Measurements from ENCODE around the gene THSD4.

THSD4 gene

GRCh38 chr15:71225851-71226250 is 110.6 kb downstream of the THSD4 start:
- no peak for DNase-seq (ENCODE audit: low read depth in 2 of 2)

DNA sequence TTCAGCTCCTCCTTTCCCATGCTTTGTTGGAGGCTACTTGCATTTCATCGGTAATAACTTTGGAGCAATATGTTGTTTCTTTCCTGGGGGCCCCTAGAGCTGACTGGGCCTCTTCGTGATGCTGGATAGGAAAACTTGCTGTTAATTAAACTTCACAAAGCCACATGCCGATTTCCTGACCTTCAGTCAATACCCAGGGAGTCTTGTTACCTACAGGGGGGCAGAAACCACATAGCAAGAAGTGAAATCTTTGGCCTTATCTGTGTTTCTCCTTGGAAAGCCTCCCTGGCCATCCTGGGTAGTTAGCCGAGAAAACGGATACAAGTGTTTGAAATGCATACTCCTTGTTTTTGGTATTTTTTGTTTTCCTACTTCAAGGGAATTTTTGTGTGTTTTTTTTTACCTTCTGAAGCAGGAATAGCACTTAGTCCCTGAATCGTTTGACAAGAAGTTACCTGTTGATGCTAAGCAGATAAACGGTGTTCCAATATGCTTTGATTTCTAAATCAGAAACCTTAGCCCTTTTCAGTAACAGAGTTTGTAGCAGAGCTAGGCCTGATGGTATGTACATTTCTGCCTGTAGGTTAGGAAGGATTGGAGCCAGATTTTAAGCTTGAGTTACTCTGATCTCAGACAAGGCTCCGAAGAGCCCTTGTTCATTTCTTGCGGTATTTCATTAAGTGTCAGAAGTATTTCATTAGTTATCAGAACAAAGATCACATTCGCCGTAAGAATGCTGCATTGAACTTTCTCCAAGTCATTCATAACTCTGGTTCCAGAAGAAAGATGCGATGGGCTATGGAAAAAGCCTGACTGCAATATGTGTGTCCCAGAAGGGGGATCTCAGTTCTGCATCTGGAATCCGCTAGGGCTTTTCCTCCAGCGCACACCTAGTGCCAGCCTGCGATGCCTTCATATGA is 111.5 kb downstream of the THSD4 start:
- DNase-seq (ENCODE audit: low read depth in 2 of 2): no peak

GRCh38 chr15:71228403-71228802 is 113.1 kb downstream of the THSD4 start:
- no peak for DNase-seq (ENCODE audit: low read depth in 2 of 2)

GRCh38 chr15:71230303-71230702 is 115.0 kb downstream of the THSD4 start:
- DNase-seq (ENCODE audit: low read depth in 2 of 2): no peak

DNA sequence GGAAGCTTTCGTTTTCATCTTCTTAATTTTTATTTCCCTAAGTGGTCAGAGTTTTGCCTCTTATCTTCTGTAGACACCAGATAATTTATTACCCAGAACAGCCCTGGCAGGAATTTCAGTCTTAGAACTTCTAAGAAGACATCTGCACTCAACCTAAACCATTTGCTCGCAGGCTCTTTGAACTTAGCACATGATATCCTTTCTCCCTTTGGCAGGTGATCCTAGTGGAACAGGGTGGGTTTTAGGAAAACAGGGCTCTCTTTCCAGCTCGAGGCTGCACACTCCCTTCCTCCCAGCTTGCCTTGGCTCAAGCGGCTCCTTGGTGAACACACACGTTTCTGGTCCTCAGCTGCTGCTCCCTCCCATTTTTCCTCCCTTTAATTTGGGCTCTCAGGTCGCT is 116.5 kb downstream of the THSD4 start:
- DNase-seq (ENCODE audit: low read depth in 2 of 2): no peak

GRCh38 chr15:71232411-71232810 is 117.1 kb downstream of the THSD4 start:
- no peak for DNase-seq (ENCODE audit: low read depth in 2 of 2)

GRCh38 chr15:71237456-71238188 is 122.4 kb downstream of the THSD4 start:
- DNase-seq (ENCODE audit: low read depth in 2 of 2): no peak

DNA sequence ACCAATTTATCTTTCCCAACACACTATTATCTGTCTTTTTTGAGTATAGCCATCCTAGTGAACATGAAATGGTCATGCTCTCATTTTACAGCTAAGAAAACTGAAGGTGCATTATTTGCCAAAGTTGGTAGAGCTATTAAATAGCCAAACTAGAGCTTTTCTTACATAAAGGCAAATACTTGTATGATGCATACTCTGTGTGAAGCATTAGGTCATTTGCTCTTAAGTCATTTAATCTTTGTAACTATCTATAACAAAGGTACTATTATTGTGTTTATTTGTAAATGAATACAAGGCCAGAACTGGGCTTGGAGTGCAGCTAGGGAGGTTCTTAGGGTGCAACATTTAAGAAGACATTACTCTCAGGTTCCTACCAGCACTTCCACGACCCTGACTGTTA is 123.7 kb downstream of the THSD4 start:
- DNase-seq (ENCODE audit: low read depth in 2 of 2): no peak

- no peak for DNase-seq (ENCODE audit: low read depth in 2 of 2)
Observed at GRCh38 chr15:71239592-71240364, 124.5 kb downstream of the THSD4 start.

DNA sequence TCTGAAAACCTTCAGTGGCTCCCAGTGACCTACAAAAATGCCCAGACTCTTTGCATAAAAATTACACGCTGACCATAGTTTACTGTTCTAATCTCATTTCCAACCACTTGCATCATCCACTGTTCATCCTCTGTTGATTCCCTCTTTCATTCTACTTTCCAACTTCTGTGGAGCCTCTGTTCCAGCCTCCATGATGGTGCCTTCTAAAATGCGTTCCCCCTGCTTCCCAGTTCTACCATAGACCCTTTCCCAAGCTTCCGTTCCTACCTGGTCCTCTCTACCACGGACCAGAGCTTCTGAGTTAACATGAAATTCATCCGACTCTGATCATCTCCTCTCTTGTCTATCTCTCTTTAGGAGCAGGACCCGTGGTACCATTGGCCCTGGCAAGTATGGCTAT is 127.0 kb downstream of the THSD4 start:
- no peak for DNase-seq (ENCODE audit: low read depth in 2 of 2)

- no peak for DNase-seq (ENCODE audit: low read depth in 2 of 2)
Observed at GRCh38 chr15:71244250-71244649, 129.0 kb downstream of the THSD4 start.

- no peak for DNase-seq (ENCODE audit: low read depth in 2 of 2)
Observed at GRCh38 chr15:71245588-71245987, 130.3 kb downstream of the THSD4 start.

- no peak for DNase-seq (ENCODE audit: low read depth in 2 of 2)
Observed at GRCh38 chr15:71248386-71248785, 133.1 kb downstream of the THSD4 start.

DNA sequence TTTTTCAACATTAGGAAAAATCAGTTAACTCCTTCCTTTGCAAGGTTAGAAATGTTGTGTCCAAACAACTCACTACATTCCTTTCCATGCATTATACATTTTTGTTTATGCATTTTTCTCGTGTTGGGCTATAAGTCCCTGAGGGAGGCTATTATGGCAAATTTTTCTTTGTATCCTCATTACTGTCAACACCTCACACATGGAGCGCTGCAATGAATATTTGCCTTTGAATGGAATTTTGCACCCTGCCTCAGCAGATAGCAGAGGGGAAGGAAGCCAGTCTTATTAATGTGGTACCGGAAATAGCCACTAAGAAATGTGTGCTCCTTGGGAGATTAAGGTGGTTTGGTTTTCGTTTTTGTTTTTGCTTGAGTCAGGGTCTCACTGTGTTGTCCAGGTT is 134.7 kb downstream of the THSD4 start:
- no peak for DNase-seq (ENCODE audit: low read depth in 2 of 2)

DNA sequence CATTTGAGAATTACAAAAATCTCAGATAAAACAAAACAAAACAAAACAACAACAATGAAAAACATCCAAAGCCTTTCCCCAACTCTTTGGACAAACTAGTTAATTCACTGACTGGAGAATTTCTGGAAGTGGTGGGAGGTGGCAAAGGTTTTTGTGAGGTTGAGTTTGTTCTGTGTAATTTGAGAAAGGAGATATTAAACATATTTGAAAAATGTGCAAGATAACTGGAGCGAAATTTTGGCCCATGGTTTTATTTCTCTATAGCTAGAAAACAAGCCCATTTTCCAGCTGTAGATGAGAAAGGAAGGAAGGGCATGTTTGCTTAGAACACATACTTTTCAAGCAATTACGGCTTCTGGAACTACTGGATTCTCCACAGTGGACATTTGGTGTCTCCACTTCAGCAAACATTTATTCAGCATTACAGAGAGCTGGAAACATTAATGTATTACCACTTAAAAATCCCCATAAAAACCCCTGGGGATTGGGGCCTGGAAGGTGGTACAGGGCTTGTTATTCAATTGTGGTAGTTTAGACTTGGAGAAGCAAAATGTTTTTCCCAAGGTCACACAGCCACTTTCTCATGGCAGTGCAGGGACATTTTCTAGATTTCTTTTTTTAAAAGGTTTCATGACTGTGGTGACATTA is 135.8 kb downstream of the THSD4 start:
- DNase-seq (ENCODE audit: low read depth in 2 of 2): no peak

DNA sequence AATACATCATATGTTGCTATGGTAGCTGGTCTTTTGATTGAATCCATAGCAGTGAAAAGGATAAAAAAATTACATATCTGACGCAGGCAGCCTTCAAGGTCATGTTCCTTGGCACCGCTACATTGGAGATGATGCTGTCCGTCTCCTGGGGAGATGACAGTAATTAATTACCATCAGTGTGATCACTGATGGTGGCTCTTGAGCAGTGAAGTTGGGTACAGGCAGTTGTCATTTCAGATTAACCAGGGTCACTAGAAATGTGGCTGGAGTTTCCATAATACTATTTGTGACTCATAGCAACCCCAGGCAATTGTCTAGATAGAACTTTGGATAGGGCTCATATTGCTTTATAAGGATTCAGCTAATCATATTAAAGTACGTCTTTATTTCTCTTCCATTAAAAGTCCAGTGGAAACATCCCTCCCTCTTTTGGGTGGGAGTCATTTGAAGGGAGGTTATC is 136.3 kb downstream of the THSD4 start:
- DNase-seq (ENCODE audit: low read depth in 2 of 2): no peak

DNA sequence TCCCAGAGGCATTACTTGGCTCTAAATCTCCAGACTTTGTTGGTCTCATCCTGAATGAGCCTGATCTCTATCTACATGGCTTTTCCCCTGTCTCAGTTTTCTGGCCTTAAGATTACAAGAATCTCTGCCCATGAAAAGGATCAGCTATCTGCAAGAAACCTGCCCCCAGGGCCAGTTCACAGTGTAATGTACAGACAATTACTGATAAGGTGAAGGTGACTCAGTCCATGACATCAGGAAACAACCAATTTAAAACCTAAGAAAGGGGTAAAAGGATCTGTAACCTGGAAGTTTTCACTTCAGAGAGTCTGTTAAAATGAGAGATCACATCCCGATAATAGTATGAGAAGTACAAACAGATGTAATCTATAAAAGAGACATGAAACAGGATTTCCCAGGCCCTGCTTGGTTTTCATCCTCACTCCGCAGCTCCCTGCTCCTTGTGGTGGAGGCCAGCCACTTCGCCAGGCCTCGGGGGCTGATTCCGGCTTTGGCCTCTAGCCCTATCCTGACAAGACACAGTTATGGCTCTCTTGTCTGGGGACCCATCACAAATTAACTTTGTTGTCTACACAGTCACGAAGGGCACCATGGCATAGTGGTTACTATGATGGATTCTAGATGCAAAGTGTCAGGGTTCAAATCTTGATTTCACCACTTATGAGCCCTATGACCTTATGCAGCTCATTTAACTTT is 136.9 kb downstream of the THSD4 start:
- no peak for DNase-seq (ENCODE audit: low read depth in 2 of 2)

- no peak for DNase-seq (ENCODE audit: low read depth in 2 of 2)
Observed at GRCh38 chr15:71252740-71253047, 137.4 kb downstream of the THSD4 start.

- no peak for DNase-seq (ENCODE audit: low read depth in 2 of 2)
Observed at GRCh38 chr15:71254491-71254890, 139.2 kb downstream of the THSD4 start.

- DNase-seq (ENCODE audit: low read depth in 2 of 2): no peak
Observed at GRCh38 chr15:71256934-71257664, 141.8 kb downstream of the THSD4 start.

GRCh38 chr15:71259866-71260265 is 144.6 kb downstream of the THSD4 start:
- no peak for DNase-seq (ENCODE audit: low read depth in 2 of 2)
